K562 (cell line): ENCODE results near the gene ABCB9.

Experiments used
- ARNT ChIP-seq, 2 experiments: fragments of 450-650 bp; IDR thresholded peaks; 2 replicates each; pipeline ENCODE4 v1.6.1; 2016; ENCODE audit warnings: mild to moderate bottlenecking in 1 of 2
- BHLHE40 ChIP-seq: IDR thresholded peaks from 2 replicates; pipeline ENCODE4 v1.6.1; 2011; ENCODE audit warnings: low read length, improper control_type of control experiment
- EP300 ChIP-seq: IDR thresholded peaks from 2 replicates; pipeline ENCODE4 v1.6.1; 2012; ENCODE audit warnings: low read length, improper control_type of control experiment
- HDAC8 ChIP-seq: fragments of 450-650 bp; IDR thresholded peaks from 2 replicates; pipeline ENCODE4 v1.6.1; 2016; ENCODE audit warnings: mild to moderate bottlenecking, missing genetic modification characterization, moderate library complexity, missing compliant biosample characterization
- NFE2L1 ChIP-seq: fragments of 450-650 bp; IDR thresholded peaks from 2 replicates; pipeline ENCODE4 v1.6.1; 2016; ENCODE audit warnings: missing genetic modification characterization, low read depth, mild to moderate bottlenecking, missing compliant biosample characterization, moderate library complexity, borderline replicate concordance
- RFX5 ChIP-seq: IDR thresholded peaks from 2 replicates; pipeline ENCODE4 v1.6.1; 2011; ENCODE audit warnings: low read depth, mild to moderate bottlenecking, improper control_type of control experiment, low read length
- ZNF778 ChIP-seq: fragments of 450-650 bp; formaldehyde crosslinking; IDR thresholded peaks from 2 replicates; pipeline ENCODE4 v1.4.0; 2020; ENCODE audit warnings: mild to moderate bottlenecking, moderate library complexity
- TF ChIP-seq, protein P1 (sequence below), 3 experiments: fragments of 200-800 bp in 1 of 3; fragments of 250-450 bp in 1 of 3; fragments of 450-650 bp in 1 of 3; sonication (Bioruptor Pico) in 1 of 3; sonication (Bioruptor generic) in 1 of 3; formaldehyde crosslinking in 1 of 3; IDR thresholded peaks; 2 replicates each; pipeline versions ENCODE4 v1.6.1 to v1.8.0; 2016 to 2022; ENCODE audit warnings: mild to moderate bottlenecking in 2 of 3, missing genetic modification characterization in 2 of 3, missing compliant biosample characterization in 1 of 3, moderate library complexity in 1 of 3
- TF ChIP-seq, protein P2 (sequence below), 3 experiments: IDR thresholded peaks in 2 of 3; conservative IDR thresholded peaks in 1 of 3; 2 replicates each; pipeline ENCODE4 v1.5.1; 2011 to 2012; ENCODE audit warnings: low read length in 3 of 3, mild to moderate bottlenecking in 3 of 3, control low read depth in 2 of 3, improper control_type of control experiment in 1 of 3, inconsistent platforms in 1 of 3, low read depth in 1 of 3, mixed read lengths in 1 of 3, moderate library complexity in 1 of 3; ENCODE audit not compliant: insufficient read depth in 2 of 3
- TF ChIP-seq, protein P3 (sequence below): sonication (generic); formaldehyde crosslinking; IDR thresholded peaks from 2 replicates; pipeline ENCODE4 v1.8.0; 2023; ENCODE audit warnings: missing genetic modification reagents, mild to moderate bottlenecking, borderline replicate concordance
- TF ChIP-seq, protein P4 (sequence below): sonication (generic); formaldehyde crosslinking; IDR thresholded peaks from 2 replicates; pipeline ENCODE4 v1.8.1; 2023; ENCODE audit warnings: mild to moderate bottlenecking, missing genetic modification reagents, moderate library complexity

DNA sequence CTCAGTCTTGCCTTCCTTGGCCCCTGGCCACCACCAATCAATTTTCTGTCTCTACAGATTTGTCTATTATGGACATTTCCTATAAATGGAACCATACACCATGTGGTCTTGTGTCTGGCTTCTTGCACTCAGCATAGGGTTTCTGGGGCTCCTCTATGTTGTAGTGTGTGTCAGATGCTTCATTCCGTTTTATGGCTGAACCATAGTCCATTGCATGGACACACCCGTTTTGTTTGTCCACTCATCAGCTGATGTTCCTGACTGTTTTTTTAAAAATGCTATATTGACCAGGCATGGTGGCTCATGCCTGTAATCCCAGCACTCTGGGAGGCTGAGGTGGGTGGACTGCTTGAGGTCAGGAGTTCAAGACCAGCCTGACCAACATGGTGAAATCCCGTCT is 35.2 kb upstream of the ABCB9 start:
- TF ChIP-seq HDAC8 (tag), result no peak
- TF ChIP-seq EP300, result no peak
- TF ChIP-seq, protein P1, sequence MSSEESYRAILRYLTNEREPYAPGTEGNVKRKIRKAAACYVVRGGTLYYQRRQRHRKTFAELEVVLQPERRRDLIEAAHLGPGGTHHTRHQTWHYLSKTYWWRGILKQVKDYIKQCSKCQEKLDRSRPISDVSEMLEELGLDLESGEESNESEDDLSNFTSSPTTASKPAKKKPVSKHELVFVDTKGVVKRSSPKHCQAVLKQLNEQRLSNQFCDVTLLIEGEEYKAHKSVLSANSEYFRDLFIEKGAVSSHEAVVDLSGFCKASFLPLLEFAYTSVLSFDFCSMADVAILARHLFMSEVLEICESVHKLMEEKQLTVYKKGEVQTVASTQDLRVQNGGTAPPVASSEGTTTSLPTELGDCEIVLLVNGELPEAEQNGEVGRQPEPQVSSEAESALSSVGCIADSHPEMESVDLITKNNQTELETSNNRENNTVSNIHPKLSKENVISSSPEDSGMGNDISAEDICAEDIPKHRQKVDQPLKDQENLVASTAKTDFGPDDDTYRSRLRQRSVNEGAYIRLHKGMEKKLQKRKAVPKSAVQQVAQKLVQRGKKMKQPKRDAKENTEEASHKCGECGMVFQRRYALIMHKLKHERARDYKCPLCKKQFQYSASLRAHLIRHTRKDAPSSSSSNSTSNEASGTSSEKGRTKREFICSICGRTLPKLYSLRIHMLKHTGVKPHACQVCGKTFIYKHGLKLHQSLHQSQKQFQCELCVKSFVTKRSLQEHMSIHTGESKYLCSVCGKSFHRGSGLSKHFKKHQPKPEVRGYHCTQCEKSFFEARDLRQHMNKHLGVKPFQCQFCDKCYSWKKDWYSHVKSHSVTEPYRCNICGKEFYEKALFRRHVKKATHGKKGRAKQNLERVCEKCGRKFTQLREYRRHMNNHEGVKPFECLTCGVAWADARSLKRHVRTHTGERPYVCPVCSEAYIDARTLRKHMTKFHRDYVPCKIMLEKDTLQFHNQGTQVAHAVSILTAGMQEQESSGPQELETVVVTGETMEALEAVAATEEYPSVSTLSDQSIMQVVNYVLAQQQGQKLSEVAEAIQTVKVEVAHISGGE (CRISPR knock-in tag; IDR thresholded peaks at IDR 0.05), result no peak
- no peak for TF ChIP-seq RFX5
- TF ChIP-seq, protein P2, sequence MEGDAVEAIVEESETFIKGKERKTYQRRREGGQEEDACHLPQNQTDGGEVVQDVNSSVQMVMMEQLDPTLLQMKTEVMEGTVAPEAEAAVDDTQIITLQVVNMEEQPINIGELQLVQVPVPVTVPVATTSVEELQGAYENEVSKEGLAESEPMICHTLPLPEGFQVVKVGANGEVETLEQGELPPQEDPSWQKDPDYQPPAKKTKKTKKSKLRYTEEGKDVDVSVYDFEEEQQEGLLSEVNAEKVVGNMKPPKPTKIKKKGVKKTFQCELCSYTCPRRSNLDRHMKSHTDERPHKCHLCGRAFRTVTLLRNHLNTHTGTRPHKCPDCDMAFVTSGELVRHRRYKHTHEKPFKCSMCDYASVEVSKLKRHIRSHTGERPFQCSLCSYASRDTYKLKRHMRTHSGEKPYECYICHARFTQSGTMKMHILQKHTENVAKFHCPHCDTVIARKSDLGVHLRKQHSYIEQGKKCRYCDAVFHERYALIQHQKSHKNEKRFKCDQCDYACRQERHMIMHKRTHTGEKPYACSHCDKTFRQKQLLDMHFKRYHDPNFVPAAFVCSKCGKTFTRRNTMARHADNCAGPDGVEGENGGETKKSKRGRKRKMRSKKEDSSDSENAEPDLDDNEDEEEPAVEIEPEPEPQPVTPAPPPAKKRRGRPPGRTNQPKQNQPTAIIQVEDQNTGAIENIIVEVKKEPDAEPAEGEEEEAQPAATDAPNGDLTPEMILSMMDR (IDR thresholded peaks at IDR 0.05 in 2 of 3, conservative IDR thresholded peaks at IDR 0.05 in 1 of 3; ENCODE audit: insufficient read depth in 2 of 3, low read depth in 1 of 3, low read length in 3 of 3), result no peak
- no peak for TF ChIP-seq ARNT (IDR thresholded peaks at IDR 0.05)
- TF ChIP-seq ZNF778 (CRISPR knock-in tag), result no peak
- TF ChIP-seq NFE2L1, result no peak
- TF ChIP-seq, protein P3, sequence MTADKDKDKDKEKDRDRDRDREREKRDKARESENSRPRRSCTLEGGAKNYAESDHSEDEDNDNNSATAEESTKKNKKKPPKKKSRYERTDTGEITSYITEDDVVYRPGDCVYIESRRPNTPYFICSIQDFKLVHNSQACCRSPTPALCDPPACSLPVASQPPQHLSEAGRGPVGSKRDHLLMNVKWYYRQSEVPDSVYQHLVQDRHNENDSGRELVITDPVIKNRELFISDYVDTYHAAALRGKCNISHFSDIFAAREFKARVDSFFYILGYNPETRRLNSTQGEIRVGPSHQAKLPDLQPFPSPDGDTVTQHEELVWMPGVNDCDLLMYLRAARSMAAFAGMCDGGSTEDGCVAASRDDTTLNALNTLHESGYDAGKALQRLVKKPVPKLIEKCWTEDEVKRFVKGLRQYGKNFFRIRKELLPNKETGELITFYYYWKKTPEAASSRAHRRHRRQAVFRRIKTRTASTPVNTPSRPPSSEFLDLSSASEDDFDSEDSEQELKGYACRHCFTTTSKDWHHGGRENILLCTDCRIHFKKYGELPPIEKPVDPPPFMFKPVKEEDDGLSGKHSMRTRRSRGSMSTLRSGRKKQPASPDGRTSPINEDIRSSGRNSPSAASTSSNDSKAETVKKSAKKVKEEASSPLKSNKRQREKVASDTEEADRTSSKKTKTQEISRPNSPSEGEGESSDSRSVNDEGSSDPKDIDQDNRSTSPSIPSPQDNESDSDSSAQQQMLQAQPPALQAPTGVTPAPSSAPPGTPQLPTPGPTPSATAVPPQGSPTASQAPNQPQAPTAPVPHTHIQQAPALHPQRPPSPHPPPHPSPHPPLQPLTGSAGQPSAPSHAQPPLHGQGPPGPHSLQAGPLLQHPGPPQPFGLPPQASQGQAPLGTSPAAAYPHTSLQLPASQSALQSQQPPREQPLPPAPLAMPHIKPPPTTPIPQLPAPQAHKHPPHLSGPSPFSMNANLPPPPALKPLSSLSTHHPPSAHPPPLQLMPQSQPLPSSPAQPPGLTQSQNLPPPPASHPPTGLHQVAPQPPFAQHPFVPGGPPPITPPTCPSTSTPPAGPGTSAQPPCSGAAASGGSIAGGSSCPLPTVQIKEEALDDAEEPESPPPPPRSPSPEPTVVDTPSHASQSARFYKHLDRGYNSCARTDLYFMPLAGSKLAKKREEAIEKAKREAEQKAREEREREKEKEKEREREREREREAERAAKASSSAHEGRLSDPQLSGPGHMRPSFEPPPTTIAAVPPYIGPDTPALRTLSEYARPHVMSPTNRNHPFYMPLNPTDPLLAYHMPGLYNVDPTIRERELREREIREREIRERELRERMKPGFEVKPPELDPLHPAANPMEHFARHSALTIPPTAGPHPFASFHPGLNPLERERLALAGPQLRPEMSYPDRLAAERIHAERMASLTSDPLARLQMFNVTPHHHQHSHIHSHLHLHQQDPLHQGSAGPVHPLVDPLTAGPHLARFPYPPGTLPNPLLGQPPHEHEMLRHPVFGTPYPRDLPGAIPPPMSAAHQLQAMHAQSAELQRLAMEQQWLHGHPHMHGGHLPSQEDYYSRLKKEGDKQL (CRISPR knock-in tag), result no peak
- TF ChIP-seq, protein P4, sequence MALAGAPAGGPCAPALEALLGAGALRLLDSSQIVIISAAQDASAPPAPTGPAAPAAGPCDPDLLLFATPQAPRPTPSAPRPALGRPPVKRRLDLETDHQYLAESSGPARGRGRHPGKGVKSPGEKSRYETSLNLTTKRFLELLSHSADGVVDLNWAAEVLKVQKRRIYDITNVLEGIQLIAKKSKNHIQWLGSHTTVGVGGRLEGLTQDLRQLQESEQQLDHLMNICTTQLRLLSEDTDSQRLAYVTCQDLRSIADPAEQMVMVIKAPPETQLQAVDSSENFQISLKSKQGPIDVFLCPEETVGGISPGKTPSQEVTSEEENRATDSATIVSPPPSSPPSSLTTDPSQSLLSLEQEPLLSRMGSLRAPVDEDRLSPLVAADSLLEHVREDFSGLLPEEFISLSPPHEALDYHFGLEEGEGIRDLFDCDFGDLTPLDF (CRISPR knock-in tag), result no peak
- TF ChIP-seq BHLHE40, result no peak
